ENCODE data around the gene SPATA6. TPM values are rescaled to one million over a fixed set of nuclear protein-coding genes. Genes with fewer than 3 reads are reported as not detected.

The SPATA6 gene
- total RNA-seq, 1 donor from 2014 or later = 0.79 TPM

- H3K27me3 ChIP-seq (ENCODE audit: control insufficient read depth, insufficient read depth, low read length) = no peaks in the 10 kb centered on the region
- no peak for TF ChIP-seq CTCF (IDR thresholded peaks at IDR 0.05; ENCODE audit: insufficient read depth, low read length, severe bottlenecking)
- FAIRE-seq = no peak
- no peak overlapping the region for H3K4me3 ChIP-seq (ENCODE audit: low read depth, low read length)
- no peak for DNase-seq (ENCODE audit: low read depth)
- H3K36me3 ChIP-seq (ENCODE audit: control insufficient read depth, insufficient read depth, low read length) = no peaks in the 10 kb centered on the region
Measured at GRCh38 chr1:48430832-48431231, 41.2 kb downstream of the SPATA6 start.

- H3K4me3 ChIP-seq (ENCODE audit: low read depth, low read length) = no peak overlapping the region
- H3K36me3 ChIP-seq (ENCODE audit: control insufficient read depth, insufficient read depth, low read length) = no peaks in the 10 kb centered on the region
- no peak for TF ChIP-seq CTCF (IDR thresholded peaks at IDR 0.05; ENCODE audit: insufficient read depth, low read length, severe bottlenecking)
- FAIRE-seq = no peak
- DNase-seq (ENCODE audit: low read depth) = no peak
- H3K27me3 ChIP-seq (ENCODE audit: control insufficient read depth, insufficient read depth, low read length) = no peaks in the 10 kb centered on the region
Measured at GRCh38 chr1:48422009-48422408, 50.0 kb downstream of the SPATA6 start.

GRCh38 chr1:48418742-48419141, 53.3 kb downstream of the SPATA6 start:
- FAIRE-seq (no peak), DNase-seq (ENCODE audit: low read depth) (no peak)
- TF ChIP-seq CTCF (IDR thresholded peaks at IDR 0.05; ENCODE audit: insufficient read depth, low read length, severe bottlenecking) = no peak
- Histone ChIP-seq H3K36me3 (ENCODE audit: control insufficient read depth, insufficient read depth, low read length) (no peaks in the 10 kb centered on the region), H3K27me3 (ENCODE audit: control insufficient read depth, insufficient read depth, low read length) (no peaks in the 10 kb centered on the region), H3K4me3 (ENCODE audit: low read depth, low read length) (no peak overlapping the region)

GRCh38 chr1:48415050-48415449, 57.0 kb downstream of the SPATA6 start:
- no peaks in the 10 kb centered on the region for H3K36me3 ChIP-seq (ENCODE audit: control insufficient read depth, insufficient read depth, low read length)
- DNase-seq (ENCODE audit: low read depth) (no peak), FAIRE-seq (no peak)
- no peak overlapping the region for H3K4me3 ChIP-seq (ENCODE audit: low read depth, low read length)
- H3K27me3 ChIP-seq (ENCODE audit: control insufficient read depth, insufficient read depth, low read length) = no peaks in the 10 kb centered on the region
- TF ChIP-seq CTCF (IDR thresholded peaks at IDR 0.05; ENCODE audit: insufficient read depth, low read length, severe bottlenecking) = no peak

GRCh38 chr1:48414264-48414663, 57.7 kb downstream of the SPATA6 start:
- Histone ChIP-seq H3K27me3 (ENCODE audit: control insufficient read depth, insufficient read depth, low read length) (no peaks in the 10 kb centered on the region), H3K4me3 (ENCODE audit: low read depth, low read length) (no peak overlapping the region), H3K36me3 (ENCODE audit: control insufficient read depth, insufficient read depth, low read length) (no peaks in the 10 kb centered on the region)
- DNase-seq (ENCODE audit: low read depth) (no peak), FAIRE-seq (no peak)
- no peak for TF ChIP-seq CTCF (IDR thresholded peaks at IDR 0.05; ENCODE audit: insufficient read depth, low read length, severe bottlenecking)

GRCh38 chr1:48405940-48406339, 66.1 kb downstream of the SPATA6 start:
- H3K36me3 ChIP-seq (ENCODE audit: control insufficient read depth, insufficient read depth, low read length) = no peaks in the 10 kb centered on the region
- FAIRE-seq (no peak), DNase-seq (ENCODE audit: low read depth) (no peak)
- H3K27me3 ChIP-seq (ENCODE audit: control insufficient read depth, insufficient read depth, low read length) = no peaks in the 10 kb centered on the region
- no peak overlapping the region for H3K4me3 ChIP-seq (ENCODE audit: low read depth, low read length)
- TF ChIP-seq CTCF (IDR thresholded peaks at IDR 0.05; ENCODE audit: insufficient read depth, low read length, severe bottlenecking) = no peak

Data from bronchial epithelial cell (primary cell).